Panc1 (cell line): ENCODE data around the gene ZNF503. TPM values are rescaled to one million over a fixed set of nuclear protein-coding genes. Genes with fewer than 3 reads are reported as not detected.

Experiments used
- ATAC-seq: fragments of 200-7000 bp; cut with Tn5 transposase; 2 replicates; pipeline ENCODE4 v1.9.1; 2020; ENCODE audit warnings: mild to moderate bottlenecking, moderate library complexity
- BruUV-seq: library from RNA; stranded (reverse); fragments of 400-500 nt; replicated peaks from 2 replicates; lab custom pipeline; 2021; lab: Mats Ljungman, UMichigan
- CTCF ChIA-PET: fragments of 300-600 bp; sonication (Branson Sonifier 250); formaldehyde crosslinking; loops from one replicate; lab custom pipeline; 2022; ENCODE audit warnings: antibody characterized with exemption; lab: Charles Lee
- POLR2A ChIA-PET: fragments of 300-600 bp; sonication (Branson Sonifier 250); formaldehyde crosslinking; loops from one replicate; lab custom pipeline; 2022; ENCODE audit warnings: antibody characterized with exemption; lab: Charles Lee
- DNase-seq: peaks from one replicate; pipeline ENCODE4 v3.0.0-alpha.2; 2010; ENCODE audit warnings: low read depth, low spot score
- H3K27ac ChIP-seq: 2 replicates; pipeline ENCODE4 v1.5.1; 2011; ENCODE audit warnings: mild to moderate bottlenecking, low read length, inconsistent platforms
- H3K27me3 ChIP-seq: fragments of 200-500 bp; sonication (Bioruptor generic); 2 replicates; pipeline ENCODE4 v1.6.0; 2014; ENCODE audit warnings: low read length, inconsistent platforms; ENCODE audit not compliant: control insufficient read depth, insufficient read depth
- H3K36me3 ChIP-seq: fragments of 200-500 bp; sonication (Bioruptor generic); 2 replicates; pipeline ENCODE4 v1.5.1; 2014; ENCODE audit warnings: inconsistent platforms, mild to moderate bottlenecking, low read length, moderate library complexity; ENCODE audit not compliant: control insufficient read depth, insufficient read depth
- H3K4me1 ChIP-seq: 2 replicates; pipeline ENCODE4 v1.5.1; 2011; ENCODE audit warnings: inconsistent platforms, mild to moderate bottlenecking, low read length, moderate library complexity; ENCODE audit not compliant: control insufficient read depth, insufficient read depth
- H3K4me3 ChIP-seq, 2 experiments: 2 replicates each; pipeline ENCODE4 v1.5.1; 2011 to 2012; ENCODE audit warnings: low read depth in 2 of 2, low read length in 2 of 2, mild to moderate bottlenecking in 2 of 2, inconsistent platforms in 1 of 2, moderate library complexity in 1 of 2
- H3K9me3 ChIP-seq: fragments of 200-500 bp; sonication (Bioruptor generic); 2 replicates; pipeline ENCODE4 v1.5.1; 2014; ENCODE audit warnings: low read depth, mild to moderate bottlenecking, inconsistent platforms, low read length, moderate library complexity; ENCODE audit not compliant: control insufficient read depth, insufficient read depth
- CTCF ChIP-seq: fragments of 450-650 bp; IDR thresholded peaks from 2 replicates; pipeline ENCODE4 v1.5.1; 2017; ENCODE audit warnings: mild to moderate bottlenecking
- POLR2AphosphoS5 ChIP-seq: IDR thresholded peaks from 2 replicates; pipeline ENCODE4 v1.6.1; 2012; ENCODE audit warnings: mild to moderate bottlenecking, low read depth, low read length, moderate library complexity
- REST ChIP-seq, 2 experiments: IDR thresholded peaks; 2 replicates each; pipeline ENCODE4 v1.6.1; 2011 to 2012; ENCODE audit warnings: low read depth in 2 of 2, control low read depth in 1 of 2, low read length in 1 of 2, mild to moderate bottlenecking in 1 of 2, moderate library complexity in 1 of 2; ENCODE audit not compliant: insufficient read depth in 1 of 2
- SIN3A ChIP-seq: IDR thresholded peaks from 2 replicates; pipeline ENCODE4 v1.6.1; 2012; ENCODE audit warnings: low read depth, mild to moderate bottlenecking, low read length, moderate library complexity, borderline replicate concordance; ENCODE audit not compliant: insufficient read depth
- TCF7L2 ChIP-seq: IDR thresholded peaks from 2 replicates; pipeline ENCODE4 v1.6.1; 2011; ENCODE audit warnings: mild to moderate bottlenecking, low read depth, low read length, inconsistent platforms
- in situ Hi-C: cut with HindIII; loops from 2 replicates; pipeline ENCODE4 v1.10.0; 2016; ENCODE audit warnings: low sequenced_read_pairs, low pct_unique_long_range_greater_than_20kb
- intact Hi-C: fragments of 100-400 bp; cut with micrococcal nuclease; formaldehyde crosslinking; loops from one replicate; pipeline ENCODE4 v1.10.0; 2022; ENCODE audit not compliant: unreplicated experiment
- total RNA-seq: library from RNA; stranded (reverse); gene quantifications from one replicate; pipeline ENCODE4 v1.2.1, GENCODE V29; 2021; ENCODE audit not compliant: unreplicated experiment

Gene ZNF503
- total RNA-seq, 1 experiment from 2014 or later, result 10.4 TPM

GRCh38 chr10:75357500-75357899 is 44.1 kb downstream of the ZNF503 start:
- in situ Hi-C loops, result no loop called here
- POLR2A ChIA-PET, result no interaction called here
- ATAC-seq, result no peak
- TF ChIP-seq SIN3A (no peak), TCF7L2 (no peak), REST (IDR thresholded peaks at IDR 0.05; ENCODE audit: insufficient read depth in 1 of 2, low read depth in 2 of 2, low read length in 1 of 2) (no peak)
- Histone ChIP-seq H3K4me1 (no peaks in the 10 kb centered on the region), H3K36me3 (no peaks in the 10 kb centered on the region), H3K27ac (no peak overlapping the region), H3K27me3 (peaks cover 9% of the 10 kb centered on the region; the same call in 1 of the 2 replicates), H3K4me3 (no peak overlapping the region), H3K9me3 (no peaks in the 10 kb centered on the region)
- CTCF ChIA-PET, result interaction anchor here (1.1 kb wide), 1 partner anchor 11 kb away, joined by 3 read pairs; no protein-coding TSS in a partner anchor
- BruUV-seq, result no TSS peak
- no peak for DNase-seq
- intact Hi-C loops, result no loop called here

- in situ Hi-C loops (no loop called here), intact Hi-C loops (no loop called here)
- H3K4me1 ChIP-seq, result no peaks in the 10 kb centered on the region
- no peaks in the 10 kb centered on the region for H3K36me3 ChIP-seq
- no peak overlapping the region for H3K27ac ChIP-seq
- ChIA-PET CTCF (interaction anchor here (0.6 kb wide), 1 partner anchor 237 kb away, joined by 4 read pairs; no protein-coding TSS in a partner anchor), POLR2A (no interaction called here)
- DNase-seq (no peak), ATAC-seq (no peak)
- no peak overlapping the region for H3K4me3 ChIP-seq
- no peaks in the 10 kb centered on the region for H3K9me3 ChIP-seq
- H3K27me3 ChIP-seq, result peaks cover 11% of the 10 kb centered on the region; the same call in 1 of the 2 replicates
- BruUV-seq, result no TSS peak
- TF ChIP-seq REST (IDR thresholded peaks at IDR 0.05; ENCODE audit: insufficient read depth in 1 of 2, low read depth in 2 of 2, low read length in 1 of 2) (no peak), CTCF (no peak), SIN3A (no peak), POLR2AphosphoS5 (no peak), TCF7L2 (no peak)
Measured at GRCh38 chr10:75356484-75356883, 45.1 kb downstream of the ZNF503 start.
